ENCODE measurements around the gene PKDCC. TPM values are rescaled to one million over a fixed set of nuclear protein-coding genes. Genes with fewer than 3 reads are reported as not detected.

PKDCC gene
- polyA plus RNA-seq, 1 donor (not counting 4 experiments of a cell fraction or from before 2014, with no cell fraction given): not detected

DNA sequence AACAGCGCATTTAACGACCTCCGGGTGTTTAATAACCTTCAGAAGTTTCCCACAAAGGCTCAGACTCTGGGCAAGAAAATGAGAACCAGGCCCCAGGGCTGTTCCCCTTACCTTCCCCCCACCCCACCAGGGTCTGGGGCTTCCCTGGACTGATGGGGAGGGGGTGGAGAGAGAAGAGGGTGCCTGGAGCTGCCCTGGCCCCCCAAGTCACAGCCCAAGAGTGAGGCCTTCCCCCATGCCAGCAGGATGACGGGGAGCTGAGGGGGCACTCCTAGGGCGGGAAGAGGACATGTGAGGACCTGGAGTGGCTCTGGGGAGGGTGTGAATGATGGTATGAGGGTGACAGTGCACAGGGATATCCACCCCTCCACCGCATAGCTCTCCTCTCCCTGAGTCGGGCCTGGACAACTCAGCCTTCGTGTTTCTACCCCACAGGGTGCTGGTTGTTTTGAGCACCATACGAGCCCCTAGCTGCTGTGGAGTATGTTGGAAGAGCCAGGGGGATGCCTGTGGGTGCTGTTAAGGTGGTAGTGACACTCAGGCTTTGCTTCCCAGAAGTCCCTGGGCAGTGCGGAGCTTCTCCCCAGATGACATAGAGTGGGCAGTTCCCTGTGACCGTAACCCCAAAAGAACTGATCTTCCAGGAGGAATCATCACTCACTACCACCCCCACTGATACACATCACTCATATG is 3.9 kb downstream of the PKDCC start:
- Histone ChIP-seq H3K4me3 (ENCODE audit: control insufficient read depth in 2 of 3, extremely low read depth in 1 of 3, insufficient read depth in 2 of 3, low read depth in 1 of 3, low read length in 3 of 3) (no peak overlapping the region), H3K4me2 (ENCODE audit: control insufficient read depth, extremely low read depth, insufficient read depth, low read depth, low read length) (no peak overlapping the region), H3K4me1 (ENCODE audit: control insufficient read depth, extremely low read depth, insufficient read depth, low read length) (no peaks in the 10 kb centered on the region), H3K36me3 (ENCODE audit: control insufficient read depth in 2 of 2, extremely low read depth in 1 of 2, insufficient read depth in 2 of 2, low read length in 2 of 2) (no peaks in the 10 kb centered on the region), H4K20me1 (ENCODE audit: control insufficient read depth, extremely low read depth, insufficient read depth, low read length) (no peaks in the 10 kb centered on the region), H2AFZ (ENCODE audit: control insufficient read depth, low read length) (no peak overlapping the region), H3K9me3 (ENCODE audit: control insufficient read depth, low read depth, low read length) (no peaks in the 10 kb centered on the region), H3K27ac (ENCODE audit: control insufficient read depth, insufficient read depth, low read length) (no peak overlapping the region), H3K9me1 (ENCODE audit: control insufficient read depth, extremely low read depth, insufficient read depth, low read length) (no peaks in the 10 kb centered on the region), H3K27me3 (ENCODE audit: control insufficient read depth, extremely low read depth, insufficient read depth, low read length) (peaks cover 33% of the 10 kb centered on the region), H3K79me2 (ENCODE audit: control insufficient read depth, insufficient read depth, low read length) (no peaks in the 10 kb centered on the region), H3K9ac (ENCODE audit: control insufficient read depth, extremely low read depth, insufficient read depth, low read length) (no peak overlapping the region)
- FAIRE-seq (no peak), DNase-seq (ENCODE audit: low read depth, low spot score) (no peak)
- TF ChIP-seq EZH2 (IDR thresholded peaks at IDR 0.05; ENCODE audit: low read length): no peak
- TF ChIP-seq, protein P1, sequence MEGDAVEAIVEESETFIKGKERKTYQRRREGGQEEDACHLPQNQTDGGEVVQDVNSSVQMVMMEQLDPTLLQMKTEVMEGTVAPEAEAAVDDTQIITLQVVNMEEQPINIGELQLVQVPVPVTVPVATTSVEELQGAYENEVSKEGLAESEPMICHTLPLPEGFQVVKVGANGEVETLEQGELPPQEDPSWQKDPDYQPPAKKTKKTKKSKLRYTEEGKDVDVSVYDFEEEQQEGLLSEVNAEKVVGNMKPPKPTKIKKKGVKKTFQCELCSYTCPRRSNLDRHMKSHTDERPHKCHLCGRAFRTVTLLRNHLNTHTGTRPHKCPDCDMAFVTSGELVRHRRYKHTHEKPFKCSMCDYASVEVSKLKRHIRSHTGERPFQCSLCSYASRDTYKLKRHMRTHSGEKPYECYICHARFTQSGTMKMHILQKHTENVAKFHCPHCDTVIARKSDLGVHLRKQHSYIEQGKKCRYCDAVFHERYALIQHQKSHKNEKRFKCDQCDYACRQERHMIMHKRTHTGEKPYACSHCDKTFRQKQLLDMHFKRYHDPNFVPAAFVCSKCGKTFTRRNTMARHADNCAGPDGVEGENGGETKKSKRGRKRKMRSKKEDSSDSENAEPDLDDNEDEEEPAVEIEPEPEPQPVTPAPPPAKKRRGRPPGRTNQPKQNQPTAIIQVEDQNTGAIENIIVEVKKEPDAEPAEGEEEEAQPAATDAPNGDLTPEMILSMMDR (optimal IDR thresholded peaks at IDR 0.05 in 1 of 3, IDR thresholded peaks at IDR 0.05 in 1 of 3, conservative IDR thresholded peaks at IDR 0.05 in 1 of 3; ENCODE audit: extremely low read depth in 1 of 3, insufficient read depth in 2 of 3, low read length in 3 of 3): no peak
- dilution Hi-C loops (cut with MboI; ENCODE audit: extremely low pct_ligation_motif_present, low sequenced_read_pairs): no loop called here

DNA sequence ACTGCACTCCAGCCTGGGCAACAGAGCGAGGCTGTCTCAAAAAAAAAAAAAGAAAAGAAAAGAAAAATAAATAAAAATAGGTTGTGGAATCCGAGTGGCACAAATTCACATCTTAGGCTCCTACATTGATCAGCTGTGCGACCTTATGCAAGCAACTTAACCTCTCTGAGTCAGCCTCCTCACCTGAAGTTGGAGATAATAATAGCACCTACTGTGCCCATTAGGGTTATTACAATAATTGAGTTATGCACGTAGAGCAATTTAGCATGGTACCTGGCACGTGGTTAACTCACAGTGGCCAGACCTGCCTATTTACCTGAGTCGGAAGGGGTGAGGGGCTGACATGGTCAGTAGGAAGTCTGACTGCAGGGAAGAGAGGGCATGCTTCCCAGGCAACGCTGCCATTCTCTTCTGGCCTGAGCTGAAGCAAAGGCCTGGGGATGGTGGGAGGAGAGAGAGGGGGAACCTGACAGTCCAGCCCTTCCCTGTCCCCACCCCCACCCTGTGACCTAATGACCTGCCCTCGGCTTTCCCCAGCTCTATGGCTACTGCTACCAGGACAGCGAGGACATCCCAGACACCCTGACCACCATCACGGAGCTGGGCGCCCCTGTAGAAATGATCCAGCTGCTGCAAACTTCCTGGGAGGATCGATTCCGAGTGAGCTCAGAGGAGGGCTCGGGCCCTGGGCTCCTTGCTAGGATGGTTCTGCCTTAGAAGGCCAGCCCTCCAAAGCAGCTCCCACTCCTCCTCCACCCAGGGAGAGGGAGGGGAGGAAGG is 5.1 kb downstream of the PKDCC start:
- H3K4me1 ChIP-seq (ENCODE audit: control insufficient read depth, extremely low read depth, insufficient read depth, low read length): no peaks in the 10 kb centered on the region
- no peak for DNase-seq (ENCODE audit: low read depth, low spot score)
- H3K4me3 ChIP-seq (ENCODE audit: control insufficient read depth in 2 of 3, extremely low read depth in 1 of 3, insufficient read depth in 2 of 3, low read depth in 1 of 3, low read length in 3 of 3): no peak overlapping the region
- H3K27me3 ChIP-seq (ENCODE audit: control insufficient read depth, extremely low read depth, insufficient read depth, low read length): peaks cover 25% of the 10 kb centered on the region
- dilution Hi-C loops (cut with MboI; ENCODE audit: extremely low pct_ligation_motif_present, low sequenced_read_pairs): no loop called here
- TF ChIP-seq EZH2 (IDR thresholded peaks at IDR 0.05; ENCODE audit: low read length): no peak
- TF ChIP-seq, protein P1 (optimal IDR thresholded peaks at IDR 0.05 in 1 of 3, IDR thresholded peaks at IDR 0.05 in 1 of 3, conservative IDR thresholded peaks at IDR 0.05 in 1 of 3; ENCODE audit: extremely low read depth in 1 of 3, insufficient read depth in 2 of 3, low read length in 3 of 3): no peak
- no peaks in the 10 kb centered on the region for H3K9me1 ChIP-seq (ENCODE audit: control insufficient read depth, extremely low read depth, insufficient read depth, low read length)
- no peak for FAIRE-seq
- H3K79me2 ChIP-seq (ENCODE audit: control insufficient read depth, insufficient read depth, low read length): no peaks in the 10 kb centered on the region
- no peaks in the 10 kb centered on the region for H3K36me3 ChIP-seq (ENCODE audit: control insufficient read depth in 2 of 2, extremely low read depth in 1 of 2, insufficient read depth in 2 of 2, low read length in 2 of 2)
- no peak overlapping the region for H3K27ac ChIP-seq (ENCODE audit: control insufficient read depth, insufficient read depth, low read length)
- no peaks in the 10 kb centered on the region for H4K20me1 ChIP-seq (ENCODE audit: control insufficient read depth, extremely low read depth, insufficient read depth, low read length)
- no peak overlapping the region for H2AFZ ChIP-seq (ENCODE audit: control insufficient read depth, low read length)
- no peaks in the 10 kb centered on the region for H3K9me3 ChIP-seq (ENCODE audit: control insufficient read depth, low read depth, low read length)
- H3K4me2 ChIP-seq (ENCODE audit: control insufficient read depth, extremely low read depth, insufficient read depth, low read depth, low read length): no peak overlapping the region
- H3K9ac ChIP-seq (ENCODE audit: control insufficient read depth, extremely low read depth, insufficient read depth, low read length): no peak overlapping the region

All from keratinocyte (primary cell).